Skeletal muscle tissue (tissue), 4 donors: Measurements from ENCODE around the gene SMU1. TPM values are rescaled to one million over a fixed set of nuclear protein-coding genes. Genes with fewer than 3 reads are reported as not detected.

Source experiments
- H3K27ac ChIP-seq: one replicate; pipeline ENCODE4 v1.7.0; 2013; ENCODE audit warnings: mild to moderate bottlenecking, low read depth, low read length, inconsistent platforms
- H3K27me3 ChIP-seq, 3 donors: one replicate each; pipeline ENCODE4 v1.7.0; 2013; ENCODE audit warnings: low read length in 3 of 3; ENCODE audit not compliant: control insufficient read depth in 3 of 3, insufficient read depth in 3 of 3
- H3K36me3 ChIP-seq, 3 donors: one replicate each; pipeline ENCODE4 v1.7.0; 2013; ENCODE audit warnings: low read length in 3 of 3; ENCODE audit not compliant: control insufficient read depth in 3 of 3, insufficient read depth in 3 of 3
- H3K4me1 ChIP-seq, 3 donors: one replicate each; pipeline ENCODE4 v1.7.0; 2013; ENCODE audit warnings: low read length in 3 of 3, mild to moderate bottlenecking in 3 of 3; ENCODE audit not compliant: control insufficient read depth in 3 of 3, insufficient read depth in 3 of 3
- H3K4me3 ChIP-seq, 3 donors: one replicate each; pipeline ENCODE4 v1.7.0; 2013; ENCODE audit warnings: low read length in 3 of 3
- H3K9ac ChIP-seq, 3 donors: one replicate each; pipeline ENCODE4 v1.7.0; 2013; ENCODE audit warnings: low read length in 3 of 3, mild to moderate bottlenecking in 3 of 3, moderate library complexity in 2 of 3, low read depth in 1 of 3
- H3K9me3 ChIP-seq, 3 donors: one replicate each; pipeline ENCODE4 v1.7.0; 2013; ENCODE audit warnings: low read length in 3 of 3; ENCODE audit not compliant: control insufficient read depth in 3 of 3
- total RNA-seq: library from RNA; depleted of rRNA; stranded (reverse); fragments of >200 nt; gene quantifications from one replicate; pipeline ENCODE4 v1.2.3, GENCODE V29; 2014
- donor health status: Osteomylitis.

Gene SMU1
- total RNA-seq, 1 donor from 2014 or later = 30.3 TPM

GRCh38 chr9:33051144-33051543 lies 25.3 kb downstream of the SMU1 start:
- no peaks in the 10 kb centered on the region for H3K9me3 ChIP-seq
- H3K4me3 ChIP-seq = no peak overlapping the region
- no peak overlapping the region for H3K27ac ChIP-seq
- no peaks in the 10 kb centered on the region for H3K4me1 ChIP-seq
- no peak overlapping the region for H3K9ac ChIP-seq
- H3K36me3 ChIP-seq = peaks cover 22 to 57% (median 57%) of the 10 kb centered on the region in 3 donors
- no peaks in the 10 kb centered on the region for H3K27me3 ChIP-seq

GRCh38 chr9:33049680-33050361 lies 26.7 kb downstream of the SMU1 start:
- peaks cover 19 to 51% (median 49%) of the 10 kb centered on the region in 3 donors for H3K36me3 ChIP-seq
- H3K9me3 ChIP-seq = no peaks in the 10 kb centered on the region
- H3K27me3 ChIP-seq = no peaks in the 10 kb centered on the region
- H3K4me3 ChIP-seq = no peak overlapping the region
- no peak overlapping the region for H3K27ac ChIP-seq
- no peak overlapping the region for H3K9ac ChIP-seq
- no peaks in the 10 kb centered on the region for H3K4me1 ChIP-seq

GRCh38 chr9:33048054-33048465 lies 28.4 kb downstream of the SMU1 start:
- Histone ChIP-seq H3K36me3 (peaks cover 18 to 44% (median 39%) of the 10 kb centered on the region in 3 donors), H3K4me3 (no peak overlapping the region), H3K27ac (no peak overlapping the region), H3K27me3 (no peaks in the 10 kb centered on the region), H3K4me1 (peaks cover 0 to 11% (median 11%) of the 10 kb centered on the region in 3 donors), H3K9me3 (no peaks in the 10 kb centered on the region), H3K9ac (no peak overlapping the region)

- no peak overlapping the region for H3K4me3 ChIP-seq
- no peaks in the 10 kb centered on the region for H3K27me3 ChIP-seq
- H3K9me3 ChIP-seq = no peaks in the 10 kb centered on the region
- H3K27ac ChIP-seq = no peak overlapping the region
- H3K36me3 ChIP-seq = peaks cover 6 to 27% (median 22%) of the 10 kb centered on the region in 3 donors
- H3K9ac ChIP-seq = no peak overlapping the region
- peaks cover 0 to 11% (median 11%) of the 10 kb centered on the region in 3 donors for H3K4me1 ChIP-seq
These were observed 30.4 kb downstream of the SMU1 start for GRCh38 chr9:33046061-33046460.

DNA sequence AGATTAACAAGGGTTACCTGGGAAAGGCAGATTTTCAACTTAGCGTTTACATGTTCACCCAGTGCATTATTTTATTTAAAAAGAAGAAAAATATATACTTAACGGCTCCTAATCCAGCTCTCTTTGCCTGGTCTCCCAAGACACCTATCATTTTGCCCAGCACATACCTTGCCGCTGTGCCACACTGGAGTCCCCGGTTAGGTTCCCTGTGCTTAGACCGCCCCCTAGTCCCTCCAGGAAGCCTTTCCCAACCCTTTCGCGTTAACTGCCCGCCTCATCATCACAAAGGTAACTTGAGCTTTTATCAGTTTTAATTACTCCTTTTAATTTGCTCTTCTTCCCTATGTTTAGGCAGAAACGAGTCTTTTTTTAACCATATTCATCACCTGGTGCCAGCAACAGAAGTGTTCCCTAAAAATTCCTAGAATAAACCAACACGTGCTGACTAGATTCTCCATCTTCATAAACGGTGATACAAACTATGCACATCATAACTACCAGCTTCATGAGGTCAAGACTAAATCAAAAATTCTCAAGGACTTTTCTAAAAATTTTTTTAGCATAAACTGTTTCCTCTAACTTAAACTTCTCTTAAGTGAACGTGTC lies 31.7 kb downstream of the SMU1 start:
- H3K36me3 ChIP-seq = peaks cover 6 to 32% (median 19%) of the 10 kb centered on the region in 3 donors

GRCh38 chr9:33044162-33044673 lies 32.3 kb downstream of the SMU1 start:
- Histone ChIP-seq H3K9ac (peak overlapping the region; percentile 81 to 87 (median 83)), H3K27ac (peak overlapping the region; percentile 89), H3K4me3 (peak overlapping the region; percentile 73 to 88 (median 82)), H3K4me1 (peaks cover 0 to 11% (median 11%) of the 10 kb centered on the region in 3 donors), H3K9me3 (no peaks in the 10 kb centered on the region), H3K27me3 (no peaks in the 10 kb centered on the region), H3K36me3 (peaks cover 6 to 28% (median 20%) of the 10 kb centered on the region in 3 donors)

More for the DNA sequence above, 31.7 kb downstream of the SMU1 start:
- Histone ChIP-seq H3K9me3 (no peaks in the 10 kb centered on the region), H3K9ac (peak overlapping the region; percentile 81 to 87 (median 83)), H3K4me3 (peak overlapping the region; percentile 73 to 88 (median 82)), H3K27ac (peak overlapping the region; percentile 89), H3K27me3 (no peaks in the 10 kb centered on the region), H3K4me1 (peaks cover 0 to 11% (median 11%) of the 10 kb centered on the region in 3 donors)

DNA sequence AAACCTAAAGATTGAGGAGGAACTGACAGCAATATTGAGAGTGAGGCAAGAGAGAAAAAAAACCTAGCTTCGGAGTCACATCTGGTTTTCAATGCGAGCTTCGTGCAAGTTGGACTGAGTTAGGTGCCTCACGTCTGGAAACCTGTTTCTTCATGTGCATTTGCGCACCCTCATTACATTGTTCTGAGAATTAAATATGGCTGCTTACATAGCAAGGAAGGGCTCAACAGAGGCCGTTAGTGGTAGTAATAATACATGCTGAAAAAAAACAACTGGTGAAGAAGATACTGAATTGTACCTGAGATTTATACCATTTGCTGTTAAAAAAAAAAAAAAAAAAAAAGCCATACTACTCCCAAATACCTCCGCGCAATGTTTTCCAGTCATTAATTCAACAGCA lies 32.8 kb downstream of the SMU1 start:
- peak overlapping the region; percentile 89 for H3K27ac ChIP-seq
- H3K9ac ChIP-seq = peak overlapping the region; percentile 81 to 87 (median 83)
- H3K36me3 ChIP-seq = peaks cover 11 to 32% (median 24%) of the 10 kb centered on the region in 3 donors
- H3K4me1 ChIP-seq = peaks cover 0 to 11% (median 11%) of the 10 kb centered on the region in 3 donors
- H3K9me3 ChIP-seq = no peaks in the 10 kb centered on the region
- no peaks in the 10 kb centered on the region for H3K27me3 ChIP-seq
- H3K4me3 ChIP-seq = peak overlapping the region; percentile 73 to 88 (median 82)

- peaks cover 0 to 11% (median 11%) of the 10 kb centered on the region in 3 donors for H3K4me1 ChIP-seq
- H3K4me3 ChIP-seq = no peak overlapping the region
- H3K9ac ChIP-seq = no peak overlapping the region
- no peaks in the 10 kb centered on the region for H3K27me3 ChIP-seq
- no peaks in the 10 kb centered on the region for H3K9me3 ChIP-seq
- no peak overlapping the region for H3K27ac ChIP-seq
- H3K36me3 ChIP-seq = peaks cover 20 to 33% (median 32%) of the 10 kb centered on the region in 3 donors
These were observed 34.0 kb downstream of the SMU1 start for GRCh38 chr9:33042473-33042872.

DNA sequence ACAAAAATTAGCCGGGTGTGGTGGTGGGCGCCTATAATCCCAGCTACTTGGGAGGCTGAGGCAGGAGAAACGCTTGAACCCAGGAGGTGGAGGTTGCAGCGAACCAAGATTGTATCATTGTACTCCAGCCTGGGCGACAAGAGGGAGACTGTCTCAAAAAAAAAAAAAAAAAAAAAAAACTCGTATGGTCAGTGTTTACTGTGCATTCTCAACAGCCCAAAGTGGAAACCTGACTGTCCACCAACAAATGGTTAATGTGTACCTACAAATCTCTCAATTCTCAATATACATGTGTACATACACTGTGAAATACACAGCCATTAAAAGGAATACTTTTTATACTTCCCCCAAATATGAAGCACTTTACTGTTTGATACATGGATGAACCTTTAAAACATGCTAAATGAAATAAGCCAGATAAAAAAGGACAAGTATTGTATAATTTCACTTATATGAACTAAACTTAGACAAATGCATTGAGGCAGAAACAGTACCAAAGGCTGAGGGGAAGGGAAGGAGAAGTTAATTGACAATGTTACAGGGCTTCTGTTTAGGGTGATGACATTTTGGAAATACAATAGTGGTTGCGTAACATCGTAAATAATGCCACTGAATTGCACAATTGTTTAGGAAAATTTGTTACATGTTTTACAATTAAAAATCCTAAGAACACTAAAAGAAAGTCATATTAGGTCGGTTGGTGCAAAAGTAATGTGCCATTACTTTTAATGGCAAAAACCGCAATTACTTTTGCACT lies 34.9 kb downstream of the SMU1 start:
- Histone ChIP-seq H3K4me3 (no peak overlapping the region), H3K27me3 (no peaks in the 10 kb centered on the region), H3K9ac (no peak overlapping the region), H3K27ac (no peak overlapping the region), H3K9me3 (no peaks in the 10 kb centered on the region), H3K4me1 (peaks cover 0 to 11% (median 11%) of the 10 kb centered on the region in 3 donors), H3K36me3 (peaks cover 17 to 37% (median 33%) of the 10 kb centered on the region in 3 donors)
